Tibial nerve (tissue), 4 donors: Measurements from ENCODE around the gene GSE1. TPM values are rescaled to one million over a fixed set of nuclear protein-coding genes. Genes with fewer than 3 reads are reported as not detected.

ENCODE experiments used
- DNase-seq, 2 donors: peaks; one replicate each; pipeline ENCODE4 v3.0.0-alpha.2; 2019; ENCODE audit warnings: low spot score in 2 of 2
- H3K27ac ChIP-seq, 4 donors: fragments of 200-600 bp; sonication (generic) in 3 of 4; one replicate each; pipeline ENCODE4 v1.5.1; 2017 to 2019; ENCODE audit warnings: mild to moderate bottlenecking in 1 of 4
- H3K27me3 ChIP-seq, 2 donors: fragments of 200-600 bp; sonication (generic) in 1 of 2; one replicate each; pipeline versions ENCODE4 v1.5.1 to v1.6.0; 2017 to 2019
- H3K36me3 ChIP-seq, 3 donors: fragments of 200-600 bp; sonication (generic); one replicate each; pipeline ENCODE4 v1.5.1; 2018 to 2019
- H3K4me1 ChIP-seq, 4 donors: fragments of 200-600 bp; sonication (generic) in 3 of 4; one replicate each; pipeline ENCODE4 v1.5.1; 2017 to 2019
- H3K4me3 ChIP-seq, 4 donors: fragments of 200-600 bp; sonication (generic) in 3 of 4; one replicate each; pipeline ENCODE4 v1.5.1; 2017 to 2019; ENCODE audit warnings: mild to moderate bottlenecking in 1 of 4, moderate library complexity in 1 of 4
- H3K9me3 ChIP-seq, 4 donors: fragments of 200-600 bp; sonication (generic) in 3 of 4; one replicate each; pipeline ENCODE4 v1.5.1; 2017 to 2019
- CTCF ChIP-seq, 5 experiments: fragments of 200-600 bp in 3 of 5; fragments of 450-650 bp in 2 of 5; sonication (generic) in 3 of 5; IDR thresholded peaks; one replicate each; pipeline ENCODE4 v1.5.1; 2016 to 2019; ENCODE audit warnings: antibody characterized with exemption in 5 of 5, mild to moderate bottlenecking in 3 of 5, moderate library complexity in 2 of 5
- EP300 ChIP-seq, 2 donors: sonication (generic); formaldehyde crosslinking; IDR thresholded peaks; one replicate each; pipeline ENCODE4 v1.6.1; 2017; ENCODE audit warnings: antibody characterized with exemption in 2 of 2, mild to moderate bottlenecking in 1 of 2
- POLR2A ChIP-seq, 2 donors: fragments of 450-650 bp; IDR thresholded peaks; one replicate each; pipeline ENCODE4 v1.6.1; 2017; ENCODE audit warnings: antibody characterized with exemption in 2 of 2, mild to moderate bottlenecking in 2 of 2, moderate library complexity in 2 of 2
- WGBS, 2 donors: methylation state at CpG; one replicate each; pipeline ENCODE4 v1.1.5; 2018; 5-methylcytosine and 5-hydroxymethylcytosine counted together
- total RNA-seq, 4 donors: library from RNA; depleted of rRNA; stranded (reverse); fragments of >200 nt; gene quantifications; one replicate each; pipeline ENCODE4 v1.1.0, GENCODE V29; 2016

The GSE1 gene
- total RNA-seq, 4 donors from 2014 or later, result 65.1 to 147 (median 83.5) TPM

DNA sequence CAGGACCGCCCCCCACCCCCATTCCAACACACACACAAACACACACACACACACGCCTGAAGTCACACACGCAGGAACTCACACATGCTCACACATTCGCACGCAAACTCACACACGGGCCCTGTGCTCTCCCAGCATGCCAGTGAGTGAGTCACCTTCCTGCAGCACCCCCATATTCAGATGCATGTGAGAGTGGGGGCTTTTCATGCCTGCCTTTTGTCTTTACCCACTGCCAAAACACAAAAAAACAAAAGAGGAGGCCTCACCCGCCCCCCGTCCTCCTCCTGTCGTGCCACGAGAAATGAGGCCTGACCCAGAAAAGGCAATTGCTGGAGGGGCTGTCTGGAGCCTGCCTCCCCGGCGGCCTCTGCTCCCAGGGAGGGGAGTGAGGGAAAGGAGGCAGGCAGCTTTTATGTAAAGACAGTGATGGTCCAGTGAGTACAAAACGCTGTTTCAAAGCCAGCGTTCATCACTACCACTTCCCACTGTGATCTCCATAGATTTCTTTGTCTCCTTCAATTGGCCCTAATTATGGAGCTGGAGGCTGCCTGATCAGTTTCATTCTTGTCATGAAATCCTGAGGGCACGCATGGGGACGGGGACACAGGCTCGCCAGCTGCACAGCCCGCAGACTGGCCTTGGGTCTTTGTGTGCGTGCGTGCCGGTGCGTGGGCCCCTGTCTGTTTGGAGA is 29.5 kb upstream of the GSE1 start:
- WGBS, 2 donors, result 71 to 78% methylated on average over 22 of the region's 22 CpGs
- Histone ChIP-seq H3K27ac (no peak overlapping the region), H3K36me3 (no peaks in the 10 kb centered on the region), H3K9me3 (no peaks in the 10 kb centered on the region), H3K4me1 (peaks cover 0 to 42% (median 17%) of the 10 kb centered on the region in 4 donors), H3K4me3 (no peak overlapping the region), H3K27me3 (no peaks in the 10 kb centered on the region)
- DNase-seq, result no peak
- no peak for TF ChIP-seq EP300 (IDR thresholded peaks at IDR 0.05)
- no peak for TF ChIP-seq POLR2A (IDR thresholded peaks at IDR 0.05)
- no peak for TF ChIP-seq CTCF (IDR thresholded peaks at IDR 0.05)

GRCh38 chr16:85584267-85584666 is 28.9 kb upstream of the GSE1 start:
- no peaks in the 10 kb centered on the region for H3K36me3 ChIP-seq
- H3K27ac ChIP-seq, result no peak overlapping the region
- H3K4me3 ChIP-seq, result no peak overlapping the region
- H3K9me3 ChIP-seq, result no peaks in the 10 kb centered on the region
- TF ChIP-seq CTCF (IDR thresholded peaks at IDR 0.05) (no peak), POLR2A (IDR thresholded peaks at IDR 0.05) (no peak), EP300 (IDR thresholded peaks at IDR 0.05) (no peak)
- 91 to 92% methylated on average over 14 of the region's 14 CpGs for WGBS, 2 donors
- no peaks in the 10 kb centered on the region for H3K27me3 ChIP-seq
- DNase-seq, result no peak
- peaks cover 0 to 36% (median 14%) of the 10 kb centered on the region in 4 donors for H3K4me1 ChIP-seq

DNA sequence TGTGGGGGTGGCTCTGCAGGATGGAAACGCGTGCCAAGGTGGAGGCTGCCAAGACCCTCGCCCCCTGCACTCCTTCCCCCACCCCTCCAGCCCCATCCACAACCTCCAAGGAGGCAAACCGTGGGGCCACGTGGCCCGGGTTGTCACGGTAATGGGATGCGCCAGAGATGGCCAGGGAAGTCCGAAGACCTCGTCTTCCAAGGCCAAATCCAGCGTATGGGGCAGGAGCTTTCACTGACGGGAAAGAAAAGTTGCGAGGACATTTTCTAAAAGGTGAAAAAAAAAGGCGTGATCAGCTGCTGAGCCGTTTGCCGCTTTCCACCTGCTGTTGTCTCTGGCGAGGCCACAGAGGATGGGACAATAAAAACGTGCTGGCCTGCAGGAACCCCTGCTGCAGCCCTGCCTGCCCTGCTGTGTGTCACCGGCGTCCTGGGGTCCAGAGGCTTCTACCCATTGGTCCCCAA is 28.3 kb upstream of the GSE1 start:
- Histone ChIP-seq H3K27me3 (no peaks in the 10 kb centered on the region), H3K36me3 (no peaks in the 10 kb centered on the region), H3K9me3 (no peaks in the 10 kb centered on the region), H3K4me3 (no peak overlapping the region), H3K4me1 (peaks cover 0 to 30% (median 11%) of the 10 kb centered on the region in 4 donors), H3K27ac (no peak overlapping the region)
- 82 to 88% methylated on average over 20 of the region's 20 CpGs for WGBS, 2 donors
- DNase-seq, result no peak
- TF ChIP-seq CTCF (IDR thresholded peaks at IDR 0.05) (no peak), EP300 (IDR thresholded peaks at IDR 0.05) (no peak), POLR2A (IDR thresholded peaks at IDR 0.05) (no peak)

DNA sequence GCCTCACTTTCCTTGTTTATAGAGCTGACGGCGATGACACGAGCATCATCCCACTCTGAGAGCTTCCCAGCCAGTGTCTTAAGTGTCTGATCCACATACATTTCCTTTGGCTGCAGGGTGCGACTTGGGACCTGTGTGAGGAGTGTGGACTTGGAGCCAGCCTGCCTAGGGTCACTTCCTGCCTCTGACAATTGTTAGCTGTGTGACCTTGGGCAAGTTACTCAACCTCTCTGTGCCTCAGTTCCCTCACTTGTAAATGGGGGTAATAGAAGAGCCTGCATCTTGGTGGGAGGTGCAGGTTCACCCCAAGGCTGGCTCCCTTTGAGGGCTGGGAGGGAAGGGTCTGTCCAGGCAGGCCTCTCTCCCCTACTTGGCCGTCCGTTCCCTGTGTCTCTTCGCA is 27.4 kb upstream of the GSE1 start:
- WGBS, 2 donors, result 90 to 99% methylated on average over 7 of the region's 7 CpGs
- Histone ChIP-seq H3K27ac (no peak overlapping the region), H3K27me3 (no peaks in the 10 kb centered on the region), H3K4me3 (no peak overlapping the region), H3K36me3 (no peaks in the 10 kb centered on the region), H3K9me3 (no peaks in the 10 kb centered on the region), H3K4me1 (peaks cover 0 to 22% (median 6%) of the 10 kb centered on the region in 4 donors)
- no peak for DNase-seq
- TF ChIP-seq POLR2A (IDR thresholded peaks at IDR 0.05) (no peak), EP300 (IDR thresholded peaks at IDR 0.05) (no peak), CTCF (IDR thresholded peaks at IDR 0.05) (no peak)

DNA sequence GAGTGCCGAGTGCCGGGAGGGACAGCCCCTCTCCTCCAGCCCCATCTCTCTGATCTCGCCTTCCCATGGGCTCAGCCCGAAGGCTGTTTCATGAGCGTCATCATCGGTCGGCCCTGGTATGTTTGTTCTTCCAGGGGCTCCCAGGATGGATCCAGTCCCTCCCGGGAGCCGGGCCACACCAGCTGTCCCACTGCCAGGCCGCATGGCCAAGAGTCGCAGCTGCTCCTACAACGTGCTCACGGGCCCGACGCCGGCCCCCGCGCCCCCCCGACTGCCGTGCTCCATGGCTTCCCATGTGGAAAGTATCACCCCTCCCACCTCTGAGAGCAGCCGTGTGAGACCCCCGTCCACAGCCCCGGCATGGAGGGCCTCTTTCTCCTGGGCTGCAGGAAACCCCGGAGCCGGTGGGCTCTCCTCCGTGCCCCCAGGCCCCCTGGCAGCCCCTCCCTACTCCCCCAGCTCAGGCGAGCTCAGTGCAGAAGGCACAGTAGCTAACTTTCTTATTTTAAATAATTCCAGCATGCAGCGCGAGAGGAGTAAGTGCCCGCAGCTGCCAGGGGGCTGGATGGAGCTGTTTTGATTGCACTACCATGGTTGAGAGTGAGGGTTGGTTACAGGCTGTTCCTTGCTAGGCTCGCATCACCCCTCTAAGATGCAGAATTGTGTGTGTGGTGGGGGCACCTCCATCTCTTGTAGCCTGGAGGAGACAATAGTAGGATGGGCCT is 26.6 kb upstream of the GSE1 start:
- H3K27ac ChIP-seq, result no peak overlapping the region
- no peaks in the 10 kb centered on the region for H3K27me3 ChIP-seq
- TF ChIP-seq EP300 (IDR thresholded peaks at IDR 0.05), result no peak
- H3K4me1 ChIP-seq, result peaks cover 0 to 14% (median 6%) of the 10 kb centered on the region in 4 donors
- no peak for DNase-seq
- H3K9me3 ChIP-seq, result no peaks in the 10 kb centered on the region
- no peak overlapping the region for H3K4me3 ChIP-seq
- 63 to 68% methylated on average over 28 to 31 of the region's 31 CpGs for WGBS, 2 donors
- H3K36me3 ChIP-seq, result no peaks in the 10 kb centered on the region
